Right lobe of liver (tissue), 4 donors: ENCODE measurements around the gene RANBP17.

Source experiments
- CTCF ChIP-seq, 4 donors: fragments of 200-600 bp in 3 of 4; fragments of 450-650 bp in 1 of 4; IDR thresholded peaks; one replicate each; pipeline versions ENCODE4 v1.5.1 to v1.8.0; 2016 to 2022; ENCODE audit warnings: antibody characterized with exemption in 4 of 4, mild to moderate bottlenecking in 2 of 4
- POLR2A ChIP-seq: fragments of 450-650 bp; IDR thresholded peaks from one replicate; pipeline ENCODE4 v1.6.1; 2017; ENCODE audit warnings: antibody characterized with exemption, mild to moderate bottlenecking
- donor health status: DM: no; HTN: no; CAD: no.
- donor health status: DM: no; HTN: no; CAD: no.
- donor health status: DM: no; HTN: yes; CAD: no.

GRCh38 chr5:171250738-171251137, 388.9 kb downstream of the RANBP17 start:
- TF ChIP-seq CTCF (IDR thresholded peaks at IDR 0.05), result no peak
- no peak for TF ChIP-seq POLR2A
